ENCODE data around the gene HAND2.

The HAND2 gene

DNA sequence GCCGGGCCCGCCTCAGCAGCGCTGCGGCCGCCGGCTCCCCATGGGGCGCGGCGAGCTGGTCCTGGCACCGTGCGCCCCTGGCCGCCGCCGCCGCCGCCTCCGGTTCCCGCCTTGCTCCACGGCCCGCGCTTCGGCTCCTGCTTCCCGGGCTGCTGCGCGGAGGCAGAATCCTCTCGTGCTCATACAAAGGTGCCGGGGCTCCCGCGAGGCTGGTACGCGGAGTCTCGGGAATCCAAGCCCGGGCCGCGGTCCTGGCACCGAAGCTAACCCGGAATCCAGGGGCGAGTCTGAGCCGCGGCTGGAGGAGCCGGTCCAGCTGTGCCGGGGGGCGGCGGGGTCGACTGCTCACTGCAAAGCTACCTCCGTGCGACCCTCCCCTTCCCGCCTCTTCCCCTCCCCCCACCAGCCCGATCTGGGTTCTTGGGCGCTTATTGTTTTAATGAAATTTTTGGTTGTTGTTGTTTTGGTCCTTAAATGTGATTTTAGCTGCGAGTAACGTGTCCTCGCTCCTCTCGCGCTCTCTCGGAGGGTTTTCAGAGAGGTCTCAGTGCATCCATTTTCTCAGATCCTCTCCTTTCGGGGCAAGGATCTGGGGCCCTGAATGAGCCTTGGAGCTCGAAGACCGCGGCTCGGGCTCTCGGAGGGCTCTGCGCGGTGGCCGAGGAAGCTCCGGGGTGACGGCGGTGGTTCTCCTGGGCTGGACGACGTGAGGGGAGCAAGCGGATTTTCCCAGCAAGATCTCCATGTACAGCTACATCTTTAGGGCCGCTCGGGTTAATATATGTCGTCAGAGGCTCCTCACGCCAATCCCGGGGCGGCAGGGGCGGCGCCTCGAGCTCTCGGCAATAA lies at the start of gene HAND2:
Gene HAND2, minus strand, starts transcription at position 753 of the 849 bp plus-strand sequence. CDS start 940 bp downstream, outside the sequence.
- no peak for DNase-seq

DNA sequence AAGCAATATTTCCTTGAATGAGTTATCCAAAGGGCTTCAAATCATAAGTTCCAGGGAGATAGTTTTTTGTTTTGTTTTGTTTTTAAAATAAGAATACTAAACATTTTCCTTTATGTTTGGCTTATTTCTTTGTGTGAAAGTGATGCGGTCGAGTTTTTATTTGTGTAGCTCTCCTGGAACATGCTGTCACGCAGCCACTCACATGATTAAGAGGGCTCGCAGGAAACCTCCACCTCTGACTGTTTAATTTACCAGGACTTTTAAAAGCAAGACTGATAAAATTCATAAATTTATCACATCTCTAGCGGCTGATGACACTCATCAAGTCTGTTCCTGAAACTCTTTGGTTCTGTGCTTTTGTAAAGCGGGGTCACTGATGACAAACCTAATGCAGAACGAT lies 48.9 kb upstream of the HAND2 start:
- DNase-seq: no peak

GRCh38 chr4:173577963-173578362 lies 47.9 kb upstream of the HAND2 start:
- no peak for DNase-seq

DNA sequence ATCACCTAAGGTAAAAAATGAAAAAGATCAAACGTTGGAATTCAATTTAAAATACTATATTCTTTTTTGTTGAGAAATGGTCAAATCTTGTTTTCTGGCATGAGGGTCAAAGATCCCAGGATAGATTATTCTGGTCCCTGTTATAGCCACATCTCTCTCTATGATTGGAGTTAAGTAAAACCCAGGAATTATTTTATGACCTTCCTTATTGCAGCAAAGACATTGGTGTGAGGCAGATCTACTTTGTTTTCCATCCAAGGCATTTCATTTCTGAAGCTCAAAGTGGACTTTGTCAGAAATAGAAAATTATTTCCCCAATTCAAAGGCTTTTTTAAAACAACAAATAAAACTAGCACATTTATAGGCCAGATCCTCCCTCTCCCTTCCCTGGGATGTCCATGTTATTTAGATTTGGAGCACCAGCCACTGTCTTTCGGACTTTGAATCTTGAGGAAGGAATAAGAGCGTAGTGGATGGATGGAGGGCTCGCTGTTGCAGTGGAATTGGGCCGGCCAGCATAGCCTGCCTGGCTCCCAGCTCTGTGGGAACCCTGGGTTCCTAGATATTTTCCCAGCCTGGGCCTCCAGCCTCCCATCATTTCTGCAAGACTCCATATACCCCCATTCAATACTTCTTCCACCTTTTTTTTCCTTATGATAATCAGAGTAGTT lies 45.6 kb upstream of the HAND2 start:
- no peak for DNase-seq

DNA sequence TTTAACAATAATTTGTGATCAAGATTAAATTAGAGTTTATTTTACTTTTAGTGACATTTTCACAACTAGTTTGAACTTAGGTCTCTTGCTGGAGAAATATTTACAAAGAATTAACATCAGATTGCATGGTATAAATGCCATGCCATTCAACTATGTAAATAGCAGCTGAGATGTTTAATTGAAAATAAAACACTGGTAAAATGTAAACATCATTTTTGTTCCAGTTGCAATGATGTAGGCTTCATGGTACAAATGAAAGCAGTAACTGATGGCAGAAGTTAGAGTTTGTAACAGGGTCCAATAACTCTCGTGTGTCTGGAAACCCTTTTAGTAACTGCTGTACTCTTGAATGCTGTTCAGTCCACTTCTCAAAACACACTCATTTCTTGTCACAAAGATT lies 43.7 kb upstream of the HAND2 start:
- no peak for DNase-seq

DNA sequence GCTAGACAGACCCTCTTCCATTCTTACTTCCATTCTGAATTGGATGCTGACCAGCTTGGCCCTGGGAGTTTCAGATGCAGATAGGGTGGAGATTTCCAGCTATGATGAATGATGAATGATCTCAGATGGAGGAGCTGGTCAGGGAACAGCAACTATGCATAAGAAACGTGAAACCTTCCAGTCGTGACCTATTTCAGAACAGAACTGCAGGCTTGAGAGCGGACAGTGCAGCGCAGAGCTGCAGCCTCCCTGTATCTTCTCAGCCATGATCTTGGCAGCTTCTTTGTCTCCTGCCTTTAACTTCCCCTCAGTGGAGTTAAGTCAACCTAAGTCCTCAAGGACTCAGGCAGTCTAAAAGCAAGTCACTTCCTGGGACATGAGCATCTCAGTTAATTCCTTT lies 43.3 kb upstream of the HAND2 start:
- no peak for DNase-seq

- DNase-seq: no peak
Observed at GRCh38 chr4:173572493-173573129, 42.6 kb upstream of the HAND2 start.

DNA sequence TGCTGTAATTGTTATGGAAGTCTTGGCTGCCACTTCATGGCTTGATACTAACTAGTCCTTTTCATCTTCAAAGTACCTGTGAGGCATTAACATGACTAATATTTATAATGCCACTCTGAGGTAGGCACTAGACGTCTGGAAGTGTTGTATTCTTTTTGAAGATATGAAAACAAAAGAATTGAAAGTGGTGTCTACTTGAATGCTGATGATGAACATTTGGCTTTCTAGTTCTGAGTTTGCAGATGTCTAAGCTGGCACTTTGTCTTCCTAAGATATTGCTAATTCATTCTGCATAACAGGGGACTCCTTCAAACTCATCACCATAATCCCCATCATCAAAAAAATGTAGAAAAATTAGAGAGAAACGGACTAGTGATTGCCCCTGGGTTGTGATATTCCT lies 41.6 kb upstream of the HAND2 start:
- no peak for DNase-seq

- DNase-seq: no peak
Observed at GRCh38 chr4:173565281-173565680, 35.3 kb upstream of the HAND2 start.

- no peak for DNase-seq
Observed at GRCh38 chr4:173564461-173564860, 34.4 kb upstream of the HAND2 start.

DNA sequence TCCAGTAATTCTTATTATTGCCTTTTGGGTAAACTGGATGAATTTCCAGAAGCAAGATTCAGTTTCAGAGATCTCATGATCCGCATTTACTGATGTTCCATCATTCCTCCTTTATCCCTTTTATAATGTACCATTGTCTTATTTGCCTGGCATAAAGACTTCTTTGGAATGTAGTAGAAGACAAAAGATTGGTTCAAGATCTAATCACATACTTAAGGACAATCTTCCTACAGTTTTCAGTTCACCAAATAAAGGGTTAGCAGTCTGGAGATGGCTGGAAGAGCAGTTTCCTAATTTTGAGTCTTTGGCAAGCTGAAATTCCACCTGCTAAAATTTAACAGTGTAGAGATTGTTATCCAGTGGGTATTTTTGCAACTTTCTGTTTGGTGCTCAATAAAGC lies 30.9 kb upstream of the HAND2 start:
- no peak for DNase-seq

GRCh38 chr4:173556398-173557131 lies 26.5 kb upstream of the HAND2 start:
- no peak for DNase-seq

DNA sequence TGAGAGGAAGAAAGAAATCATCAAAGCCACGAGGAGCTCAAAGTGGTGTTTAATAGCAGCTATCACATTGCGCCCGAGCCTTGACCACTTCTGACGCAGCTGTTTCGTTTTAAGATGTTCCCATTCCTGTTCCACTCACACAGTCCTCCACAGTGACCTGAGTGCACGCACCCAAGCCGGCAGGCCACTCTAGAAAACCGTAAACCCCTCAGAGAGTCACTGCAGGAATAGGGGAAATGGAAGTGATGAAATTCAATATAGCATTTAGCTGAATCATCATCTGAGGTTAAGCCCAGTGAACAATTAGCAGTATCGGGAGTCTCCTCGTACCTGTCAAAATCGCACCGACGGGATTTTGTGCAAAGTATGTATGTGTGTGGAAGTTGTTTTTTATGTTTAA lies 17.9 kb upstream of the HAND2 start:
- DNase-seq: no peak

DNA sequence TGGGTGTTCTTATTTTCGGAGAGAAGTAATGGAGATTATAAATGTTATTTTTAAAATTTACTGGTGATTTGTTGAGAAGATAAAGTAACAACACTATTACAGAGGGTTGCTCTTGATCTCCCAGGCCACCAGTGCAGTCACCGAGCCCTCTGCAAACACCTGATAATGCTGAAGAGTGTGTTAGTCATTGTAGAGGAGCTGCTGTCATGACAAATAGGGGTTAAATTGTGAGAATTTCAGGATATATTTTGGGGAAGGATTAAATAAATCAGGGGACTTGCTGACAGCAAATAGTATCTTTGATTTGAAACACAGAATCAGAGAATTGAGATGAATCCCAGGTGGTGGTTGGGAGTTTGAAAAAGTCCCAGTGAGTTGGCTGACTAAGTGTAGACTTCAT lies 16.7 kb upstream of the HAND2 start:
- DNase-seq: no peak

DNA sequence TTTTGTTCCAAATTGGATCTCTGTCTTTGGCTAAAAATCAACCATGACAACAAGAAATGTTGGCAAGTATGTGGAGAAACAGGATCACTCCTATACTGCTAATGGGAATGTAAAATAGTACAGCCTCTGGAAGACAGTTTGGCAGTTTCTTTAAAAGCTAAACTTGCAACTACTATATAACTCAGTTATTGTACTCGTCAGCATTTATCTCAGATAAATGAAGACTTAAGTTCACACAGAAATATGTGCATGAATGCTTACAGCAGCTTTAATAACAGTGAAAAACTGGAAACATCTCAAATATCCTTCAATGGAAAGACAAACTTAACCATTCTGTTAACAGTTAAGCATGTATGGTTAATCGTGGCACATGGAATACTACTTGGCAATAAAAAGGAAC lies 15.4 kb upstream of the HAND2 start:
- DNase-seq: no peak

DNA sequence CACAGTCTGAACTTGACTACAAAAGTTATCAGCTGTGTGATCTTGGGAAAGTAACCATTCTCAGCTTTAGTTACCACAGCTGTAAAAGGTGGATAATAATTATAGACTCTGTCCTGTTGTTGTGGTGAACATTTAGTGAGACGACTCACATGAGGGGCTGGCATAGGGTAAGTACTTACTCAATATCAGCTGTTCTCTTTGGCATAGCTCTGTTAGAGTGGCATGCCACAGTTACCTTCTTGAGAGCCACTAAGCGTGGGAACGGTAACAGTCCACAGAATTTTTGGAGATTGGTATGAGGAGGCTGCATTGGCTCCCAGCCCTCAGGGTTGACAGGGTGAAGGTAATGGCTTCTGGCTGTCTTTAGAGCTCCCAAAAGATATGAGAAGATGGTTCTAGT lies 13.2 kb upstream of the HAND2 start:
- no peak for DNase-seq

DNA sequence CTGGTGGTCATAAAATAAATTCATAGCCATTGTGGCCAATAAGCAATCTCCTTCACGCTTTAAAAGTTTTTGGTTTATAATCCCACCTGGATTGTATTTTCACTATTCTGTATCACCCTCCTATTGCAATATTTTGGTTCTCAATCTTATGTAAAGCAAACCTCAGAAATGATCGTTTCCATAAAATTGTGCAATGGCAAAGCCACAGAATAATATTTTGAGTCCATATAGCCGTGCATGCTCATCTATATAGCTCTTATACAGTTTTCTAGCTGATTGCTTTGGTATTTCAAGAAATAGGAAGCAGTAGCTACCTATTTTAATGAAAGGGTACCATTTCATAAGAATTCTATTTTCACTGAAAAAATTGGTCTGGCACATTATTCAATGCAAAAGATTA lies 10.0 kb upstream of the HAND2 start:
- DNase-seq: no peak

DNA sequence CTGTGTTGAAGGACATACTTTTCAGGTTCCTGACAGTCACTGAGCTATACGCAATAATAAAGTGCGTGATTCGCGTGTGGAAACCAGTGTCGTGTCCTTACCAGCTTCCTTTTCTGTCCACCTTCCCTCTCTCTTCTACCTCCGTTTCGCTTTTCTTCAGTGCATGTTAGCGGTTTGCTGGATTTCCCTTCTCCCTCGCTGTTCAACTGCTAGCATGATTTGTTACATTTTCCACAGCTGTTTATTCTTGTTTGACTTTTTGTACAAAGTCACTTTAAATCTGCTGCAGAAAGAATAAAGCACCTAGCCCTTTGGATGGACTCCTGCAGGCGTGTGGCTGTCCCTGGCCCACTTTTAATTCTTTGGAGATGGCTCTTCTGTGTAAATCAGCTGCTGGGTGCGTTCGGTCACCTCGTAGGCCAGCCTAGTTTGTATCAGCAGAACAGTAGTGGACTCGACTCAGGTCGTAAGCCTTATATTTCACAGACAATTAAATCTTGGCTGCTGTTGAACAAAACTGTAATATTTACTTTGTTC lies 8.9 kb upstream of the HAND2 start:
- DNase-seq: no peak

- DNase-seq: no peak
Observed at GRCh38 chr4:173538148-173538908, 8.3 kb upstream of the HAND2 start.

GRCh38 chr4:173537613-173538147 lies 7.7 kb upstream of the HAND2 start:
- no peak for DNase-seq

- DNase-seq: no peak
Observed at GRCh38 chr4:173536808-173537429, 6.9 kb upstream of the HAND2 start.

All from stimulated activated naive CD4-positive, alpha-beta T cell treated with Interleukin-2 at 50 U/mL for 16 hours (primary cell).